Transverse colon (tissue), 4 donors: ENCODE data around the gene HSD17B8. TPM values are rescaled to one million over a fixed set of nuclear protein-coding genes. Genes with fewer than 3 reads are reported as not detected.
"Not testable (repeated sequence)": the region's sequence is repeated elsewhere in the genome, so short reads cannot be mapped to it uniquely, and the experiment has no call there.

Source experiments
- DNase-seq: peaks from one replicate; pipeline ENCODE4 v3.0.0-alpha.2; 2019
- H3K27ac ChIP-seq, 4 donors: fragments of 200-600 bp; sonication (generic); 2 replicates each; pipeline ENCODE4 v1.5.1; 2016 to 2018; ENCODE audit warnings: inconsistent platforms in 4 of 4
- H3K27me3 ChIP-seq: fragments of 200-600 bp; sonication (generic); 2 replicates; pipeline ENCODE4 v1.5.1; 2017; ENCODE audit warnings: inconsistent platforms
- H3K36me3 ChIP-seq, 4 donors: fragments of 200-600 bp; sonication (generic); 2 replicates each; pipeline ENCODE4 v1.5.1; 2017 to 2019; ENCODE audit warnings: inconsistent platforms in 4 of 4
- H3K4me1 ChIP-seq, 4 donors: fragments of 200-600 bp; sonication (generic); 2 replicates each; pipeline ENCODE4 v1.5.1; 2017 to 2020; ENCODE audit warnings: inconsistent platforms in 4 of 4
- H3K4me3 ChIP-seq, 4 donors: fragments of 200-600 bp; sonication (generic); 1 replicate in 1 of 4; 2 replicates in 3 of 4; pipeline versions ENCODE4 v1.5.1 to v1.6.1; 2017 to 2019; ENCODE audit warnings: inconsistent platforms in 4 of 4
- H3K9me3 ChIP-seq, 2 donors: fragments of 200-600 bp; sonication (generic); 2 replicates each; pipeline ENCODE4 v1.5.1; 2017 to 2019; ENCODE audit warnings: inconsistent platforms in 2 of 2
- CTCF ChIP-seq, 5 experiments: fragments of 200-600 bp in 3 of 5; fragments of 450-650 bp in 2 of 5; sonication (generic) in 3 of 5; IDR thresholded peaks; 1 replicate in 2 of 5; 2 replicates in 3 of 5; pipeline ENCODE4 v1.5.1; 2016 to 2017; ENCODE audit warnings: antibody characterized with exemption in 5 of 5, inconsistent platforms in 3 of 5, mild to moderate bottlenecking in 2 of 5, moderate library complexity in 1 of 5
- EP300 ChIP-seq: sonication (generic); formaldehyde crosslinking; IDR thresholded peaks from one replicate; pipeline ENCODE4 v1.6.1; 2017; ENCODE audit warnings: antibody characterized with exemption, low read depth
- POLR2A ChIP-seq: fragments of 450-650 bp; IDR thresholded peaks from one replicate; pipeline ENCODE4 v1.6.1; 2016; ENCODE audit warnings: antibody characterized with exemption, mild to moderate bottlenecking, moderate library complexity
- POLR2AphosphoS5 ChIP-seq, 3 donors: sonication (generic); formaldehyde crosslinking; IDR thresholded peaks; one replicate each; pipeline ENCODE4 v1.6.1; 2016; ENCODE audit warnings: antibody characterized with exemption in 3 of 3
- WGBS, 2 donors: methylation state at CpG; one replicate each; pipeline ENCODE4 v1.1.5; 2018; ENCODE audit warnings: low coverage in 1 of 2; 5-methylcytosine and 5-hydroxymethylcytosine counted together
- in situ Hi-C, 4 donors: fragments of 200-750 bp; cut with MboI; loops; one replicate each; pipeline versions ENCODE4 v1.15.0 to v1.15.1; 2017; ENCODE audit warnings: low sequenced_read_pairs in 3 of 4, low pct_ligation_motif_present in 1 of 4, low pct_unique_long_range_greater_than_20kb in 1 of 4
- intact Hi-C: fragments of 100-400 bp; cut with DNase I; formaldehyde crosslinking; loops from one replicate; pipeline ENCODE4 v1.15.1; 2023; ENCODE audit warnings: low total_unique reads
- total RNA-seq, 4 donors: library from RNA; depleted of rRNA; stranded (reverse); fragments of >200 nt; gene quantifications; one replicate each; pipeline ENCODE4 v1.1.0, GENCODE V29; 2016

HSD17B8 gene
- total RNA-seq, 4 donors from 2014 or later: 34.3 to 65.7 (median 43.1) TPM

- Histone ChIP-seq H3K27me3 (peaks cover 32% of the 10 kb centered on the region), H3K36me3 (no peaks in the 10 kb centered on the region), H3K27ac (no peak overlapping the region), H3K9me3 (no peaks in the 10 kb centered on the region), H3K4me3 (no peak overlapping the region), H3K4me1 (peaks cover 0 to 19% (median 9%) of the 10 kb centered on the region in 4 donors)
- DNase-seq: no peak
- in situ Hi-C loops: no loop called here
- WGBS, 2 donors: 92% methylated on average over 4 of the region's 4 CpGs; no CpG with 5 or more reads in 1 of the 2 donors
- no peak for TF ChIP-seq POLR2AphosphoS5 (IDR thresholded peaks at IDR 0.05)
- no peak for TF ChIP-seq CTCF (IDR thresholded peaks at IDR 0.05)
- no peak for TF ChIP-seq EP300
- no peak for TF ChIP-seq POLR2A
- intact Hi-C loops: no loop called here
These were observed 11.7 kb downstream of the HSD17B8 start for GRCh38 chr6:33216117-33216649.

GRCh38 chr6:33217246-33217645 is 12.8 kb downstream of the HSD17B8 start:
- H3K4me3 ChIP-seq: no peak overlapping the region
- WGBS, 2 donors: 86 to 89% methylated on average over 5 to 6 of the region's 6 CpGs
- intact Hi-C loops: no loop called here
- peaks cover 40% of the 10 kb centered on the region for H3K27me3 ChIP-seq
- no peaks in the 10 kb centered on the region for H3K9me3 ChIP-seq
- TF ChIP-seq POLR2AphosphoS5 (IDR thresholded peaks at IDR 0.05) (no peak), POLR2A (no peak), CTCF (IDR thresholded peaks at IDR 0.05) (no peak), EP300 (no peak)
- no peak overlapping the region for H3K27ac ChIP-seq
- in situ Hi-C loops: no loop called here
- peaks cover 0 to 19% (median 9%) of the 10 kb centered on the region in 4 donors for H3K4me1 ChIP-seq
- H3K36me3 ChIP-seq: no peaks in the 10 kb centered on the region
- DNase-seq: no peak

GRCh38 chr6:33217681-33218080 is 13.2 kb downstream of the HSD17B8 start:
- peaks cover 0 to 15% (median 8%) of the 10 kb centered on the region in 4 donors for H3K4me1 ChIP-seq
- no peak for DNase-seq
- H3K4me3 ChIP-seq: no peak overlapping the region
- intact Hi-C loops: no loop called here
- WGBS, 2 donors: 73% methylated on average over 3 of the region's 3 CpGs
- in situ Hi-C loops: no loop called here
- no peaks in the 10 kb centered on the region for H3K9me3 ChIP-seq
- H3K27ac ChIP-seq: no peak overlapping the region
- TF ChIP-seq POLR2AphosphoS5 (IDR thresholded peaks at IDR 0.05) (no peak), POLR2A (no peak), EP300 (no peak), CTCF (IDR thresholded peaks at IDR 0.05) (no peak)
- no peaks in the 10 kb centered on the region for H3K36me3 ChIP-seq
- peaks cover 41% of the 10 kb centered on the region for H3K27me3 ChIP-seq

- intact Hi-C loops, H3K4me3 ChIP-seq, H3K27ac ChIP-seq, H3K36me3 ChIP-seq, H3K4me1 ChIP-seq, DNase-seq, H3K9me3 ChIP-seq: not testable (repeated sequence)
- H3K27me3 ChIP-seq: peaks cover 54% of the 10 kb centered on the region
- WGBS, 2 donors: 43 to 64% methylated on average over 11 to 14 of the region's 14 CpGs
- in situ Hi-C loops: loop anchor here in 2 of 4 donors (25.0 kb wide), 2 partner anchors 114 to 214 kb away; partner anchors contain the start of gene HLA-DOA (in 1 of the 2)
These were observed 22.2 kb downstream of the HSD17B8 start for GRCh38 chr6:33226503-33227120.
